Sigmoid colon (tissue), 7 donors: Measurements from ENCODE around the gene AMH. TPM values are rescaled to one million over a fixed set of nuclear protein-coding genes. Genes with fewer than 3 reads are reported as not detected.
A peak's percentile ranks its signal among the peaks of the same experiment; 100 is the strongest.

Experiments used
- DNase-seq: peaks from one replicate; pipeline ENCODE4 v3.0.0-alpha.2; 2019
- H3K27ac ChIP-seq, 4 donors: fragments of 200-600 bp; sonication (generic); one replicate each; pipeline ENCODE4 v1.5.1; 2016 to 2019; ENCODE audit warnings: mild to moderate bottlenecking in 1 of 4
- H3K27me3 ChIP-seq, 3 donors: fragments of 200-600 bp; sonication (generic); one replicate each; pipeline ENCODE4 v1.5.1; 2019; ENCODE audit warnings: mild to moderate bottlenecking in 1 of 3
- H3K36me3 ChIP-seq, 4 donors: fragments of 200-600 bp; sonication (generic); one replicate each; pipeline ENCODE4 v1.5.1; 2016 to 2019
- H3K4me1 ChIP-seq, 4 donors: fragments of 200-600 bp; sonication (generic); one replicate each; pipeline ENCODE4 v1.5.1; 2017 to 2019
- H3K4me3 ChIP-seq, 4 donors: fragments of 200-600 bp; sonication (generic); one replicate each; pipeline ENCODE4 v1.5.1; 2017 to 2019; ENCODE audit warnings: mild to moderate bottlenecking in 2 of 4, moderate library complexity in 1 of 4
- H3K9me3 ChIP-seq, 4 donors: fragments of 200-600 bp in 3 of 4; sonication (generic) in 3 of 4; one replicate each; pipeline versions ENCODE4 v1.5.1 to v1.6.1; 2013 to 2019
- CTCF ChIP-seq, 4 experiments: fragments of 450-650 bp in 3 of 4; fragments of 200-600 bp in 1 of 4; IDR thresholded peaks; one replicate each; pipeline ENCODE4 v1.5.1; 2016 to 2019; ENCODE audit warnings: antibody characterized with exemption in 4 of 4, mild to moderate bottlenecking in 3 of 4, moderate library complexity in 2 of 4
- EP300 ChIP-seq, 4 donors: sonication (generic); formaldehyde crosslinking; IDR thresholded peaks; one replicate each; pipeline ENCODE4 v1.6.1; 2017; ENCODE audit warnings: antibody characterized with exemption in 4 of 4
- POLR2A ChIP-seq, 2 donors: fragments of 450-650 bp; IDR thresholded peaks; one replicate each; pipeline ENCODE4 v1.6.1; 2016; ENCODE audit warnings: antibody characterized with exemption in 2 of 2, mild to moderate bottlenecking in 2 of 2, moderate library complexity in 2 of 2
- POLR2AphosphoS5 ChIP-seq, 4 donors: sonication (generic); formaldehyde crosslinking; IDR thresholded peaks; one replicate each; pipeline ENCODE4 v1.6.1; 2017; ENCODE audit warnings: antibody characterized with exemption in 4 of 4
- WGBS, 2 donors: extraction: QIAGEN DNeasy Blood & Tissue Kit; methylation state at CpG; one replicate each; pipeline ENCODE4 v1.1.7; 2013; 5-methylcytosine and 5-hydroxymethylcytosine counted together
- intact Hi-C: fragments of 100-400 bp; cut with DNase I; formaldehyde crosslinking; loops from one replicate; pipeline ENCODE4 v1.15.1; 2023
- polyA plus RNA-seq, 3 donors: library from polyadenylated mRNA; stranded (reverse); fragments of 200-250 nt; gene quantifications; one replicate each; pipeline ENCODE4 v1.2.3, GENCODE V29; 2013
- total RNA-seq, 4 donors: library from RNA; depleted of rRNA; stranded (reverse); fragments of >200 nt; gene quantifications; one replicate each; pipeline ENCODE4 v1.1.0, GENCODE V29; 2016
- donor health status: healthy with polysubstance abuse.
- donor health status: Bipolar disorder and iron deficiency.
- donor health status: healthy.

AMH gene
- total and polyA plus RNA-seq, 7 donors: 0.69 to 3.3 (median 1.8) TPM; not detected in 2

GRCh38 chr19:2250766-2251105 lies 1.6 kb downstream of the AMH start:
- intact Hi-C loops: no loop called here
- H3K4me3 ChIP-seq: peak overlapping the region in 1 of 4 donors; percentile 16
- H3K36me3 ChIP-seq: peaks cover 17 to 35% (median 28%) of the 10 kb centered on the region in 4 donors
- peaks cover 47 to 54% (median 48%) of the 10 kb centered on the region in 3 donors for H3K27me3 ChIP-seq
- WGBS, 2 donors: 6 to 10% methylated on average over 40 of the region's 40 CpGs
- DNase-seq: no peak
- peaks cover 0 to 42% (median 39%) of the 10 kb centered on the region in 4 donors for H3K4me1 ChIP-seq
- H3K9me3 ChIP-seq: no peaks in the 10 kb centered on the region
- no peak overlapping the region for H3K27ac ChIP-seq
- TF ChIP-seq EP300 (IDR thresholded peaks at IDR 0.05): no peak
- TF ChIP-seq CTCF (IDR thresholded peaks at IDR 0.05): no peak
- no peak for TF ChIP-seq POLR2A (IDR thresholded peaks at IDR 0.05)
- no peak for TF ChIP-seq POLR2AphosphoS5 (IDR thresholded peaks at IDR 0.05)

- intact Hi-C loops: no loop called here
- peaks cover 11 to 29% (median 22%) of the 10 kb centered on the region in 4 donors for H3K36me3 ChIP-seq
- DNase-seq: no peak
- peaks cover 47 to 54% (median 48%) of the 10 kb centered on the region in 3 donors for H3K27me3 ChIP-seq
- peaks cover 0 to 42% (median 39%) of the 10 kb centered on the region in 4 donors for H3K4me1 ChIP-seq
- TF ChIP-seq EP300 (IDR thresholded peaks at IDR 0.05) (no peak), POLR2A (IDR thresholded peaks at IDR 0.05) (no peak), POLR2AphosphoS5 (IDR thresholded peaks at IDR 0.05) (no peak), CTCF (IDR thresholded peaks at IDR 0.05) (no peak)
- peak overlapping the region in 2 of 4 donors; percentile 9 to 16 for H3K4me3 ChIP-seq
- H3K27ac ChIP-seq: no peak overlapping the region
- 5 to 6% methylated on average over 125 of the region's 125 CpGs for WGBS, 2 donors
- H3K9me3 ChIP-seq: no peaks in the 10 kb centered on the region
Measured at GRCh38 chr19:2251106-2252054, 2.3 kb downstream of the AMH start.

- intact Hi-C loops: no loop called here
Measured at GRCh38 chr19:2252055-2252796, 3.1 kb downstream of the AMH start.

GRCh38 chr19:2252797-2253105 lies 3.6 kb downstream of the AMH start:
- Histone ChIP-seq H3K27me3 (peaks cover 47 to 54% (median 48%) of the 10 kb centered on the region in 3 donors), H3K4me3 (peak overlapping the region in 2 of 4 donors; percentile 8 to 9), H3K9me3 (no peaks in the 10 kb centered on the region), H3K27ac (no peak overlapping the region), H3K36me3 (peaks cover 0 to 15% (median 8%) of the 10 kb centered on the region in 4 donors), H3K4me1 (peaks cover 0 to 42% (median 37%) of the 10 kb centered on the region in 4 donors)
- TF ChIP-seq EP300 (IDR thresholded peaks at IDR 0.05) (no peak), POLR2AphosphoS5 (IDR thresholded peaks at IDR 0.05) (no peak), POLR2A (IDR thresholded peaks at IDR 0.05) (no peak), CTCF (IDR thresholded peaks at IDR 0.05) (no peak)
- intact Hi-C loops: no loop called here
- no peak for DNase-seq
- WGBS, 2 donors: 8% methylated on average over 18 of the region's 18 CpGs

More at GRCh38 chr19:2252055-2252796, 3.1 kb downstream of the AMH start:
- H3K36me3 ChIP-seq: peaks cover 2 to 21% (median 14%) of the 10 kb centered on the region in 4 donors
- H3K27me3 ChIP-seq: peaks cover 47 to 54% (median 48%) of the 10 kb centered on the region in 3 donors
- no peak for TF ChIP-seq POLR2A (IDR thresholded peaks at IDR 0.05)
- TF ChIP-seq EP300 (IDR thresholded peaks at IDR 0.05): no peak
- TF ChIP-seq POLR2AphosphoS5 (IDR thresholded peaks at IDR 0.05): no peak
- no peak for TF ChIP-seq CTCF (IDR thresholded peaks at IDR 0.05)
- no peaks in the 10 kb centered on the region for H3K9me3 ChIP-seq
- WGBS, 2 donors: 7 to 8% methylated on average over 74 of the region's 74 CpGs
- peaks cover 0 to 42% (median 37%) of the 10 kb centered on the region in 4 donors for H3K4me1 ChIP-seq
- H3K4me3 ChIP-seq: peak overlapping the region in 2 of 4 donors; percentile 7 to 9
- no peak for DNase-seq
- no peak overlapping the region for H3K27ac ChIP-seq
